Measurements from ENCODE around the gene C6orf89. TPM values are rescaled to one million over a fixed set of nuclear protein-coding genes. Genes with fewer than 3 reads are reported as not detected.

C6orf89 gene
- total RNA-seq, 1 experiment from 2014 or later, result 11.8 TPM

DNA sequence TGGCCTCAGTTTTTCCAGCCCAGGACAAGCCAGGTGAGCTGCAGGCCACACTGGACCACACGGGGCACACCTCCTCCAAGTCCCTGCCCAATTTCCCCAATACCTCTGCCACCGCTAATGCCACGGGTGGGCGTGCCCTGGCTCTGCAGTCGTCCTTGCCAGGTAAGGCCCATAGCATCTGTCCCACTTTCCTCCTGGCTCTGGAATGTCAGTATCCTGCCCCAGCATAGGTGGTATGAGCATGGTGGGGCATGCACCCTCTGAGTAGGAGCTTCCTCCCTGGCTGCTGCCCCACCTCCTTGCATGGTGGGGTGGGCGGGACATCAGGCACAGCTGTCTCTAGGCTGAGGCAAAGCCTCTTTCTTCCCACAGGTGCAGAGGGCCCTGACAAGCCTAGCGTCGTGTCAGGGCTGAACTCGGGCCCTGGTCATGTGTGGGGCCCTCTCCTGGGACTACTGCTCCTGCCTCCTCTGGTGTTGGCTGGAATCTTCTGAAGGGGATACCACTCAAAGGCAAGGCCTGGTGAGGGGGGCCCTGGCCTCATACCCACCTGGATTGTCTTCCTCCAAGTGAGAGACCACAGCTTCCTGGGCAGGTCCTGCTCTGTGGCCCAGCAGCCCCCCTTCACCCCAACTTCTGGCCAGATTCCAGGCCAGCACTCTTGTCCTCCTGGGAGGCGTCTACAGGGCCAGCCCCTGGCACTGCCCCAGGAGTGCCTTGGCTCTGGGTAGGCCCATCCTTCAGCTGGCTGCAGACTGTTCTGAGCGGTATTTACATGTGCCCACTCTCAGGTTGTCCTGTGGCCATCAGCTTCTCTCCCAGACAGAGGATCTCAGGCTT lies 77.9 kb downstream of the C6orf89 start:
- Histone ChIP-seq H2BK5ac (ENCODE audit: insufficient read length, low read length) (no peak overlapping the region), H3K79me1 (ENCODE audit: insufficient read depth, low read depth, low read length, poor library complexity, severe bottlenecking) (no peaks in the 10 kb centered on the region), H3K9me3 (ENCODE audit: control insufficient read depth, low read depth, low read length) (no peaks in the 10 kb centered on the region), H3K9ac (ENCODE audit: extremely low read depth, insufficient read length, low read length) (no peak overlapping the region), H3K23ac (ENCODE audit: insufficient read length, low read depth, low read length) (no peak overlapping the region), H2AK5ac (ENCODE audit: insufficient read length, low read length) (no peak overlapping the region), H3K56ac (ENCODE audit: insufficient read length, low read depth, low read length) (no peak overlapping the region), H4K91ac (ENCODE audit: insufficient read length, low read depth, low read length) (no peak overlapping the region), H3K79me2 (ENCODE audit: insufficient read depth, low read length) (no peaks in the 10 kb centered on the region), H2AFZ (ENCODE audit: low read length) (no peak overlapping the region), H4K5ac (ENCODE audit: insufficient read length, low read depth, low read length) (no peak overlapping the region), H3K4me1 (ENCODE audit: insufficient read depth, low read length) (no peaks in the 10 kb centered on the region), H4K8ac (replicated peaks; ENCODE audit: insufficient read length, low read depth, low read length) (no peak overlapping the region), H3K18ac (ENCODE audit: insufficient read length, low read depth, low read length) (peak overlapping the region; percentile 6), H3T11ph (ENCODE audit: low read length) (no peak overlapping the region), H3K14ac (ENCODE audit: insufficient read depth, low read length) (peak overlapping the region; percentile 51; the same call in 1 of the 2 replicates), H3K4ac (ENCODE audit: low read depth, low read length) (no peak overlapping the region; the same call in none of the 2 replicates), H2BK15ac (ENCODE audit: low read depth, low read length) (0 out of 2 replicates have a peak overlapping the region, but pooled peaks have one; percentile 18), H3K27me3 (ENCODE audit: insufficient read depth, low read length) (no peaks in the 10 kb centered on the region), H3K4me2 (ENCODE audit: insufficient read depth, insufficient read length, low read length) (no peak overlapping the region), H3K23me2 (ENCODE audit: insufficient read length, low read depth, low read length, poor library complexity, severe bottlenecking) (no peaks in the 10 kb centered on the region), H2BK120ac (ENCODE audit: low read depth, low read length, poor library complexity, severe bottlenecking) (no peak overlapping the region), H4K20me1 (ENCODE audit: control insufficient read depth, insufficient read depth, insufficient read length) (no peaks in the 10 kb centered on the region), H2BK12ac (ENCODE audit: insufficient read length, low read depth, low read length) (no peak overlapping the region), H2BK20ac (ENCODE audit: low read depth, low read length, poor library complexity, severe bottlenecking) (no peak overlapping the region), H3K27ac (ENCODE audit: insufficient read length, low read depth, low read length) (no peak overlapping the region)
- H3K9me3 Mint-ChIP-seq, result no peaks in the 10 kb centered on the region
- DNase-seq, result peak; percentile 63
- H3K27me3 Mint-ChIP-seq (ENCODE audit: low read depth), result no peaks in the 10 kb centered on the region
- peaks cover 17% of the 10 kb centered on the region in 2 experiments for H3K4me1 Mint-ChIP-seq
- H3K36me3 Mint-ChIP-seq (ENCODE audit: insufficient read depth in 1 of 3, low read depth in 3 of 3), result peaks cover 10 to 23% (median 10%) of the 10 kb centered on the region in 3 experiments; a peak in 6 of 7 replicates
- no CpG with 5 or more reads among the region's 11 CpGs for WGBS (ENCODE audit: extremely low coverage, insufficient read length, low lambda C conversion rate)
- peak overlapping the region in 2 of 3 experiments; percentile 60 to 89; a peak in 2 of 7 replicates for H3K27ac Mint-ChIP-seq
- TF ChIP-seq, protein P1, sequence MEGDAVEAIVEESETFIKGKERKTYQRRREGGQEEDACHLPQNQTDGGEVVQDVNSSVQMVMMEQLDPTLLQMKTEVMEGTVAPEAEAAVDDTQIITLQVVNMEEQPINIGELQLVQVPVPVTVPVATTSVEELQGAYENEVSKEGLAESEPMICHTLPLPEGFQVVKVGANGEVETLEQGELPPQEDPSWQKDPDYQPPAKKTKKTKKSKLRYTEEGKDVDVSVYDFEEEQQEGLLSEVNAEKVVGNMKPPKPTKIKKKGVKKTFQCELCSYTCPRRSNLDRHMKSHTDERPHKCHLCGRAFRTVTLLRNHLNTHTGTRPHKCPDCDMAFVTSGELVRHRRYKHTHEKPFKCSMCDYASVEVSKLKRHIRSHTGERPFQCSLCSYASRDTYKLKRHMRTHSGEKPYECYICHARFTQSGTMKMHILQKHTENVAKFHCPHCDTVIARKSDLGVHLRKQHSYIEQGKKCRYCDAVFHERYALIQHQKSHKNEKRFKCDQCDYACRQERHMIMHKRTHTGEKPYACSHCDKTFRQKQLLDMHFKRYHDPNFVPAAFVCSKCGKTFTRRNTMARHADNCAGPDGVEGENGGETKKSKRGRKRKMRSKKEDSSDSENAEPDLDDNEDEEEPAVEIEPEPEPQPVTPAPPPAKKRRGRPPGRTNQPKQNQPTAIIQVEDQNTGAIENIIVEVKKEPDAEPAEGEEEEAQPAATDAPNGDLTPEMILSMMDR (conservative IDR thresholded peaks at IDR 0.05), result no peak
- no peak overlapping the region for H3K4me3 Mint-ChIP-seq

Measured in H9 (cell line).